HUES64 (cell line): ENCODE data around the gene STX11.

Source experiments
- H3K27ac ChIP-seq: 2 replicates; pipeline ENCODE4 v1.7.0; 2013; ENCODE audit warnings: low read depth, low read length, inconsistent platforms
- H3K27me3 ChIP-seq: 2 replicates; pipeline ENCODE4 v1.6.1; 2013; ENCODE audit warnings: mild to moderate bottlenecking, low read length; ENCODE audit not compliant: insufficient read depth
- H3K36me3 ChIP-seq: 2 replicates; pipeline ENCODE4 v1.6.1; 2013; ENCODE audit warnings: mild to moderate bottlenecking, low read length; ENCODE audit not compliant: insufficient read depth
- H3K4me1 ChIP-seq: 2 replicates; pipeline ENCODE4 v1.6.1; 2013; ENCODE audit warnings: mild to moderate bottlenecking, low read length, moderate library complexity; ENCODE audit not compliant: insufficient read depth
- H3K4me3 ChIP-seq: 2 replicates; pipeline ENCODE4 v1.5.1; 2013; ENCODE audit warnings: mild to moderate bottlenecking, low read length, moderate library complexity
- H3K9ac ChIP-seq: 2 replicates; pipeline ENCODE4 v1.6.1; 2013; ENCODE audit warnings: mild to moderate bottlenecking, low read depth, low read length
- H3K9me3 ChIP-seq: 2 replicates; pipeline ENCODE4 v1.6.1; 2013; ENCODE audit warnings: low read depth, low read length; ENCODE audit not compliant: insufficient read depth
- WGBS: fragments of 150-250, 120-280 bp; methylation state at CpG from one replicate; pipeline ENCODE4 v1.1.7; 2013; ENCODE audit warnings: missing lambda C conversion rate; 5-methylcytosine and 5-hydroxymethylcytosine counted together

Gene STX11

GRCh38 chr6:144143106-144143505, 7.2 kb upstream of the STX11 start:
- Histone ChIP-seq H3K36me3 (no peaks in the 10 kb centered on the region), H3K27me3 (peaks cover 17% of the 10 kb centered on the region), H3K9me3 (no peaks in the 10 kb centered on the region), H3K9ac (no peak overlapping the region), H3K27ac (no peak overlapping the region), H3K4me1 (no peaks in the 10 kb centered on the region), H3K4me3 (no peak overlapping the region)
- WGBS = 90% methylated on average over 1 of the region's 1 CpG

- Histone ChIP-seq H3K4me1 (no peaks in the 10 kb centered on the region), H3K4me3 (no peak overlapping the region), H3K9ac (no peak overlapping the region), H3K27ac (no peak overlapping the region), H3K9me3 (no peaks in the 10 kb centered on the region), H3K36me3 (no peaks in the 10 kb centered on the region), H3K27me3 (peaks cover 25% of the 10 kb centered on the region)
These were observed 6.4 kb upstream of the STX11 start for GRCh38 chr6:144143878-144144277.

GRCh38 chr6:144144996-144145395, 5.3 kb upstream of the STX11 start:
- no peaks in the 10 kb centered on the region for H3K4me1 ChIP-seq
- peaks cover 36% of the 10 kb centered on the region for H3K27me3 ChIP-seq
- no peak overlapping the region for H3K9ac ChIP-seq
- no peaks in the 10 kb centered on the region for H3K36me3 ChIP-seq
- no peak overlapping the region for H3K27ac ChIP-seq
- no peak overlapping the region for H3K4me3 ChIP-seq
- 100% methylated on average over 1 of the region's 1 CpG for WGBS
- H3K9me3 ChIP-seq = no peaks in the 10 kb centered on the region

DNA sequence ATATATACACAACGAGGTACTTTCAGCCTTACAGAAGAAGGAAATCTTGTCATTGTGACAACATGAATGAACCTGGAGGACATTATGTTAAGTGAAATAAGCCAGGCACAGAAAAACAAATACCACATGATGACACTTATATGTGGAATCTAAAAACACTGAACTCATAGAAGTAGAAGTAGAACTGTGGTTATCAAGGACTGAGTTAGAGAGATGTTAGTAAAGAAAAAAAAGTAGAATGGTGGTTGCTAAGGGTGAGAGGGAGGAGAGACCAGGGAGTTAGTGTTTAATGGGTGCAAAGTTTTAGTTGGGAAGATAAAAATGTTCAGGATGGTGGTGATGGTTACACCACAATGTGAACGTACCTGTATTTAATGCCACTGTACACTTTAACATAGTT, 4.8 kb upstream of the STX11 start:
- Histone ChIP-seq H3K36me3 (no peaks in the 10 kb centered on the region), H3K4me1 (no peaks in the 10 kb centered on the region), H3K4me3 (no peak overlapping the region), H3K9me3 (no peaks in the 10 kb centered on the region), H3K27ac (no peak overlapping the region), H3K27me3 (peaks cover 41% of the 10 kb centered on the region), H3K9ac (no peak overlapping the region)
- WGBS = 100% methylated on average over 1 of the region's 2 CpGs

GRCh38 chr6:144148886-144149285, 1.4 kb upstream of the STX11 start:
- peaks cover 69% of the 10 kb centered on the region for H3K27me3 ChIP-seq
- no peak overlapping the region for H3K9ac ChIP-seq
- H3K4me3 ChIP-seq = no peak overlapping the region
- WGBS = 100% methylated on average over 3 of the region's 4 CpGs
- peaks cover 6% of the 10 kb centered on the region; the same call in 1 of the 2 replicates for H3K4me1 ChIP-seq
- H3K36me3 ChIP-seq = no peaks in the 10 kb centered on the region
- no peaks in the 10 kb centered on the region for H3K9me3 ChIP-seq
- H3K27ac ChIP-seq = no peak overlapping the region

DNA sequence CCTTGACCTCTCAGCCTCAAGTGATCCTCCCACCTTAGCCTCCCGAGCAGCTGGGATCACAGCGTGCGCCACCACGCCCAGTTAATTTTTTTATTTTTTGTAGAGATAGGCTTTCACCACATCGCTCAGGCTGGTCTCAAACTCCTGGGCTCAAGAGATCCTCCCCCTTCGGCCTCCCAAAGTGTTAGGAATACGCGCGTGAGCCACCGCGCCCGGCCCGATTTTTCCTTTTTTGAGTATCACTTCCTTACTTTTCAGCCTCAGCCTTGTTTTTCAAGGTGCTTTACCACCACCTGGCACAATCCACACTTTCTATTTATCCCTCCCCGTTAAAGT, 791 bp upstream of the STX11 start:
- H3K36me3 ChIP-seq = no peaks in the 10 kb centered on the region
- no peak overlapping the region for H3K27ac ChIP-seq
- peaks cover 69% of the 10 kb centered on the region for H3K27me3 ChIP-seq
- WGBS = 46% methylated on average over 14 of the region's 14 CpGs
- H3K9me3 ChIP-seq = no peaks in the 10 kb centered on the region
- H3K4me1 ChIP-seq = peaks cover 6% of the 10 kb centered on the region; the same call in 1 of the 2 replicates
- H3K4me3 ChIP-seq = peak overlapping the region; percentile 82
- H3K9ac ChIP-seq = no peak overlapping the region

DNA sequence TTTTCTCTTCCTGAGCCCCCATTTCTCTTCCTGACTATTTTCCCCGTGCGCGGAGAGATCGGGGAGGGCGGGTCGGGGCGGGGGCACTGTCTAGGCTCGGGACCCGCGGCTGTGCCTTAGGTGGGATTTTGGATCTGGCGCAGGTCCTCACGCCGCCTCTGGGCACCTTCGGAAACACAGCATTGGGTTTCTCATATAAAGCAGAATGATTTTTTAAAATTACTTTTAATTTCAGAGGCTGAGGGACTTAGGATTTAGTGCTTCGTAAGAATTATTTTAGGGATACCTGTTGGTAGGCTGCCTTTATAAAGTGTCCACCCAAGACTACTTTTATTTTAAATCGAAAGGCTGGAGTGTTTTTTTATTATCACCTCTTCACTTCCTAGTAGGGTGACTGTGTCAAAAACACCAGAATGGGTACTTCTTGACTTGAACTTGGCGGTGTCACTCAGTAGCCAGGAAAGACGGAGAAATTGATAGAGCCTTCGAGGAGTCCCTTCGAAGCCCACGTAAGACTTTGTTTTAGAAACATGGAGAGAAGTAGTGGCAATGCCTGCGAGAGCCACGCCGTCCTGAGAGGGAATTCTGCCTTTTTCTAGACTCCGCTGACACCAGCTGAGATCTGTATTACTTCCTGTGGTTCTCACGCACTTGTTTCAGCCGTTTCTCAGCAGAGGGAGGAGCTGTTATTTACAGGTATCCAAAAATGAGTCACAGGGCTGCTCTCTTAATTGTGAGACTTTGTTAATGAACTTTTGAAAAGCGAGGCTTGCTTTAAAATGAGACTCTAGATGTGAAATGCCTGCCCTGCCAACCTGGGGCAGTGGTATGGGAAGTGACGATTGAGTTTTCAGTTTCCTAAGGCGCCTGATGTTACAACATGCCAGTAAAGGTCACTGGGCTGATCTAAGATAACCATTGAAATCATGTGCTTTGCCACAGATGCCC, 667 bp downstream of the STX11 start:
- peaks cover 6% of the 10 kb centered on the region; the same call in 1 of the 2 replicates for H3K4me1 ChIP-seq
- H3K36me3 ChIP-seq = no peaks in the 10 kb centered on the region
- H3K4me3 ChIP-seq = peak overlapping the region; percentile 82
- H3K9me3 ChIP-seq = no peaks in the 10 kb centered on the region
- peaks cover 69% of the 10 kb centered on the region for H3K27me3 ChIP-seq
- WGBS = 9% methylated on average over 28 of the region's 30 CpGs
- H3K9ac ChIP-seq = no peak overlapping the region
- H3K27ac ChIP-seq = no peak overlapping the region

- WGBS = 95% methylated on average over 6 of the region's 6 CpGs
- Histone ChIP-seq H3K27ac (no peak overlapping the region), H3K27me3 (peaks cover 59% of the 10 kb centered on the region), H3K36me3 (no peaks in the 10 kb centered on the region), H3K9me3 (no peaks in the 10 kb centered on the region), H3K4me1 (peaks cover 6% of the 10 kb centered on the region; the same call in 1 of the 2 replicates), H3K4me3 (no peak overlapping the region), H3K9ac (no peak overlapping the region)
These were observed 2.1 kb downstream of the STX11 start for GRCh38 chr6:144152334-144152900.

DNA sequence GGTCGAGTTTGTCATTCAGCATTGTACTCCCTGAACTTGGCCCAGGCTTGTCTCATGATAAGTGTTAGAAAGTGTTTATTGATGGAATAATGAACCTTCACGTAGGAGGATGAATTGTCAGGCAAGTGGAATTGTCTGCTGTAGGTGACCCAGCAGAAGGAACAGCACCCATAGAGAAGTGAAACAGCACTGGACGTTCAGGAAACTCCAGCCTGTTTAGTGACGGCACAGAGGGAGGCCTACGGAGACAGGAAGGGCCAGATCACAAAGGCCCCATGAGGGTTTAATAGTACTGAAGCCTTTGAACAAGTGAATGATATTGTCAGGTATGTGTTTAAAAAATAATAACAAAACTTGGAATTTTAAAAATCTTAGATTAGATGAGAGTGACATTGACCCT, 2.9 kb downstream of the STX11 start:
- no peak overlapping the region for H3K4me3 ChIP-seq
- no peaks in the 10 kb centered on the region for H3K36me3 ChIP-seq
- no peak overlapping the region for H3K9ac ChIP-seq
- peaks cover 50% of the 10 kb centered on the region for H3K27me3 ChIP-seq
- no peak overlapping the region for H3K27ac ChIP-seq
- 92% methylated on average over 5 of the region's 5 CpGs for WGBS
- H3K4me1 ChIP-seq = peaks cover 13% of the 10 kb centered on the region; the same call in 1 of the 2 replicates
- no peaks in the 10 kb centered on the region for H3K9me3 ChIP-seq

DNA sequence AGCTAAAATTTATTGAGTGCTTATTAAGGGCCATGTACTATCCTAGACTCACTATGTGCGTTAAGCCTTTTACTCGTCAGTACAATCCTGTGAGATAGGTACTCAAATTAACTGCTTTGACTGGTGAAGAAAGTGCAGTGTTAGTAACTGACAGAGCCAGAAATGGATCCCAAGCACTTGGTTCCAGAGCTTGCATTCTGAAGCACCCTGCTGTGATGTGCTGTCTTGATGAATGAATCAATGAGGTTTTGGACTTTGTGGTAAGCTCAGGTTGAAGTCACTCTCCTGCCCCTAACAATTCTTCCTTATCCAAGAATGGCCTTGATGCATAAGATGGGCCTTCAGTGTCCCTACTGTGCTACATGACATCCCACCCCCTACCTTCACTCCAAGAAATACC, 3.7 kb downstream of the STX11 start:
- H3K27ac ChIP-seq = no peak overlapping the region
- H3K9ac ChIP-seq = no peak overlapping the region
- H3K4me3 ChIP-seq = no peak overlapping the region
- 96% methylated on average over 2 of the region's 2 CpGs for WGBS
- peaks cover 43% of the 10 kb centered on the region for H3K27me3 ChIP-seq
- H3K9me3 ChIP-seq = no peaks in the 10 kb centered on the region
- H3K36me3 ChIP-seq = no peaks in the 10 kb centered on the region
- peaks cover 17% of the 10 kb centered on the region; the same call in 1 of the 2 replicates for H3K4me1 ChIP-seq

DNA sequence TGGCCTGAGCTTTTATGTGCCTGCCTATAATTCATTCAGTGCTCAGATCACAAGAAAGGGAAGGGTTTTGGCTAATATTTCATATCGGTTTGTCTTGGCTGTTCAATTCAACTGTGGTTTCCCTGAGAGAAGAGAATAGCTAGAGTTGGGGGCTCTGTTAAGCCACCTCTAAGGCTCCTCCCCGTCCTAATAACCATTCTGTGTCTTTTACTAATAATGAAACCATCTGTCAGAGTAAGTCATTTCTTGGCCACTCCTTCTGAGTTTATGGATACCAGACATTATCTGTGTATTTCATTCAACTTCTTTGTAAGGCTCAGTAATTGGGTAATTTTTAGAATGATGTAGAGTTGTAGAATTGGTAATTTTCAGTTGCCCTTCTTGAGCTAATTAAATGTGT, 5.2 kb downstream of the STX11 start:
- H3K4me3 ChIP-seq = no peak overlapping the region
- peaks cover 17% of the 10 kb centered on the region; the same call in 1 of the 2 replicates for H3K4me1 ChIP-seq

More for the DNA sequence above, 5.2 kb downstream of the STX11 start:
- no peak overlapping the region for H3K9ac ChIP-seq
- peaks cover 28% of the 10 kb centered on the region for H3K27me3 ChIP-seq
- H3K27ac ChIP-seq = no peak overlapping the region
- H3K36me3 ChIP-seq = no peaks in the 10 kb centered on the region
- 82% methylated on average over 2 of the region's 2 CpGs for WGBS
- no peaks in the 10 kb centered on the region for H3K9me3 ChIP-seq
